ENCODE measurements around the gene LRRIQ1. TPM values are rescaled to one million over a fixed set of nuclear protein-coding genes. Genes with fewer than 3 reads are reported as not detected.

The LRRIQ1 gene
- total RNA-seq, 1 experiment from 2014 or later: 0.39 TPM

- Mint-ChIP-seq H3K27ac (no peak overlapping the region), H3K4me3 (no peak overlapping the region), H3K9me3 (no peaks in the 10 kb centered on the region), H3K36me3 (ENCODE audit: insufficient read depth in 1 of 3, low read depth in 3 of 3) (no peaks in the 10 kb centered on the region), H3K4me1 (peaks cover 0 to 8% of the 10 kb centered on the region in 2 experiments; a peak in 2 of 4 replicates), H3K27me3 (ENCODE audit: low read depth) (no peaks in the 10 kb centered on the region)
- no peak overlapping the region for H2BK20ac ChIP-seq (ENCODE audit: low read depth, low read length, poor library complexity, severe bottlenecking)
- no peak overlapping the region for H2BK5ac ChIP-seq (ENCODE audit: insufficient read length, low read length)
- H2AFZ ChIP-seq (ENCODE audit: low read length): no peak overlapping the region
- H3K4me1 ChIP-seq (ENCODE audit: insufficient read depth, low read length): no peaks in the 10 kb centered on the region
- no peaks in the 10 kb centered on the region for H3K27me3 ChIP-seq (ENCODE audit: insufficient read depth, low read length)
- no peak overlapping the region for H3K14ac ChIP-seq (ENCODE audit: insufficient read depth, low read length)
- no peaks in the 10 kb centered on the region for H3K79me2 ChIP-seq (ENCODE audit: insufficient read depth, low read length)
- H2AK5ac ChIP-seq (ENCODE audit: insufficient read length, low read length): no peak overlapping the region
- H3K9me3 ChIP-seq (ENCODE audit: control insufficient read depth, low read depth, low read length): no peaks in the 10 kb centered on the region
- H3K79me1 ChIP-seq (ENCODE audit: insufficient read depth, low read depth, low read length, poor library complexity, severe bottlenecking): no peaks in the 10 kb centered on the region
- no peak overlapping the region for H2BK120ac ChIP-seq (ENCODE audit: low read depth, low read length, poor library complexity, severe bottlenecking)
- no peaks in the 10 kb centered on the region for H4K20me1 ChIP-seq (ENCODE audit: control insufficient read depth, insufficient read depth, insufficient read length)
- H4K91ac ChIP-seq (ENCODE audit: insufficient read length, low read depth, low read length): no peak overlapping the region
- H3K23me2 ChIP-seq (ENCODE audit: insufficient read length, low read depth, low read length, poor library complexity, severe bottlenecking): no peaks in the 10 kb centered on the region
- no peak overlapping the region for H3K9ac ChIP-seq (ENCODE audit: extremely low read depth, insufficient read length, low read length)
- H3K4ac ChIP-seq (ENCODE audit: low read depth, low read length): no peak overlapping the region
- H3K27ac ChIP-seq (ENCODE audit: insufficient read length, low read depth, low read length): no peak overlapping the region
- H3T11ph ChIP-seq (ENCODE audit: low read length): no peak overlapping the region
- no peak for DNase-seq
- H3K18ac ChIP-seq (ENCODE audit: insufficient read length, low read depth, low read length): no peak overlapping the region
- H4K5ac ChIP-seq (ENCODE audit: insufficient read length, low read depth, low read length): no peak overlapping the region
- TF ChIP-seq CTCF (conservative IDR thresholded peaks at IDR 0.05): no peak
- no peak overlapping the region for H2BK15ac ChIP-seq (ENCODE audit: low read depth, low read length)
- H3K23ac ChIP-seq (ENCODE audit: insufficient read length, low read depth, low read length): no peak overlapping the region
- no peak overlapping the region for H3K4me2 ChIP-seq (ENCODE audit: insufficient read depth, insufficient read length, low read length)
- no peak overlapping the region for H2BK12ac ChIP-seq (ENCODE audit: insufficient read length, low read depth, low read length)
- no peak overlapping the region for H4K8ac ChIP-seq (replicated peaks; ENCODE audit: insufficient read length, low read depth, low read length)
- no peak overlapping the region for H3K56ac ChIP-seq (ENCODE audit: insufficient read length, low read depth, low read length)
Measured at GRCh38 chr12:85095501-85095900, 59.4 kb downstream of the LRRIQ1 start.
